Large intestine (tissue), 1 donor: ENCODE data around the gene MC2R. TPM values are rescaled to one million over a fixed set of nuclear protein-coding genes. Genes with fewer than 3 reads are reported as not detected.

Source experiments
- polyA plus RNA-seq: library from polyadenylated mRNA; unstranded; fragments of 120-200 nt; gene quantifications from one replicate; pipeline ENCODE4 v1.2.1, GENCODE V29; 2013

Gene MC2R
- polyA plus RNA-seq, 1 donor = 0.06 TPM

Other genes with a start within 250 kb of the MC2R start
- gene FAM210A, start 189.0 kb downstream of the MC2R start, polyA plus RNA-seq = 16.7 TPM
- gene RNMT, start 188.9 kb downstream of the MC2R start, polyA plus RNA-seq = 31.3 TPM
- 0.66 TPM for gene MC5R, start 91.4 kb downstream of the MC2R start, polyA plus RNA-seq
- 7.2 TPM for gene ZNF519, start 216.9 kb upstream of the MC2R start, polyA plus RNA-seq